GM12878 (cell line): ENCODE data around the gene ADAM10.

Experiments used
- CHD4 ChIP-seq: fragments of 200-600 bp; sonication (generic); IDR thresholded peaks from 2 replicates; pipeline ENCODE4 v1.6.1; 2016; ENCODE audit warnings: mild to moderate bottlenecking
- CREM ChIP-seq: IDR thresholded peaks from 2 replicates; pipeline ENCODE4 v1.6.1; 2014; ENCODE audit warnings: antibody characterized with exemption, low read depth
- MXI1 ChIP-seq: fragments of 150-350 bp; IDR thresholded peaks from 2 replicates; pipeline ENCODE4 v1.6.1; 2011; ENCODE audit warnings: low read depth, mild to moderate bottlenecking, inconsistent platforms, low read length, improper control_type of control experiment
- NFIC ChIP-seq: IDR thresholded peaks from 2 replicates; pipeline ENCODE4 v1.6.1; 2012; ENCODE audit warnings: low read depth, mild to moderate bottlenecking, inconsistent platforms, low read length, moderate library complexity
- NFYB ChIP-seq: IDR thresholded peaks from 2 replicates; pipeline ENCODE4 v1.6.1; 2011; ENCODE audit warnings: low read depth, mild to moderate bottlenecking, low read length, improper control_type of control experiment, moderate library complexity; ENCODE audit not compliant: insufficient read depth
- TARDBP ChIP-seq: IDR thresholded peaks from 2 replicates; pipeline ENCODE4 v1.6.1; 2016; ENCODE audit warnings: borderline replicate concordance
- YY1 ChIP-seq: IDR thresholded peaks from 2 replicates; pipeline ENCODE4 v1.6.1; 2011; ENCODE audit warnings: low read depth, mild to moderate bottlenecking, low read length
- TF ChIP-seq, protein P1 (sequence below), 3 experiments: IDR thresholded peaks in 2 of 3; conservative IDR thresholded peaks in 1 of 3; 2 replicates each; pipeline ENCODE4 v1.5.1; 2011; ENCODE audit warnings: low read depth in 3 of 3, low read length in 3 of 3, mild to moderate bottlenecking in 3 of 3, control low read depth in 2 of 3, moderate library complexity in 2 of 3, inconsistent platforms in 1 of 3, mixed read lengths in 1 of 3; ENCODE audit not compliant: control insufficient read depth in 2 of 3, insufficient read depth in 1 of 3; ENCODE audit errors: extremely low read depth in 1 of 3

DNA sequence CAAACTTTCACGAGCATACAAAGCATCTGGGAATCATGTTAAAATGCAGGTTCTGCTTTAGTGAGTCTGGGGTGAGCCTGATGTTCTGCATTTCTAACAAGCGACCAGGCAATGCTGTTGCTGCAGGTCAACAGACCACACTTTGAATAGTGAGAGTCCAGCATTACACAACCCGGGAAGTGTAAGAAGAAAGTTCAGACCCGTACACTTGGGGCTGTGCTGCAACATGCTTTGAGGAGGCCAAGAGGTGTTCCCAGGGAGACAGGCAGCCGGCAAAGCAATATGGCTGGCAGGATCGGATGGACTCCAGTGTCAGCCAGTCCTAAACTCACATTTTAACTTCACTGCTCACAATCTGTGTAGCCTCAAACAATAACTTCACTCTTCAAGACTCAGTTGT, 183.5 kb downstream of the ADAM10 start:
- no peak for TF ChIP-seq CHD4
- TF ChIP-seq, protein P1, sequence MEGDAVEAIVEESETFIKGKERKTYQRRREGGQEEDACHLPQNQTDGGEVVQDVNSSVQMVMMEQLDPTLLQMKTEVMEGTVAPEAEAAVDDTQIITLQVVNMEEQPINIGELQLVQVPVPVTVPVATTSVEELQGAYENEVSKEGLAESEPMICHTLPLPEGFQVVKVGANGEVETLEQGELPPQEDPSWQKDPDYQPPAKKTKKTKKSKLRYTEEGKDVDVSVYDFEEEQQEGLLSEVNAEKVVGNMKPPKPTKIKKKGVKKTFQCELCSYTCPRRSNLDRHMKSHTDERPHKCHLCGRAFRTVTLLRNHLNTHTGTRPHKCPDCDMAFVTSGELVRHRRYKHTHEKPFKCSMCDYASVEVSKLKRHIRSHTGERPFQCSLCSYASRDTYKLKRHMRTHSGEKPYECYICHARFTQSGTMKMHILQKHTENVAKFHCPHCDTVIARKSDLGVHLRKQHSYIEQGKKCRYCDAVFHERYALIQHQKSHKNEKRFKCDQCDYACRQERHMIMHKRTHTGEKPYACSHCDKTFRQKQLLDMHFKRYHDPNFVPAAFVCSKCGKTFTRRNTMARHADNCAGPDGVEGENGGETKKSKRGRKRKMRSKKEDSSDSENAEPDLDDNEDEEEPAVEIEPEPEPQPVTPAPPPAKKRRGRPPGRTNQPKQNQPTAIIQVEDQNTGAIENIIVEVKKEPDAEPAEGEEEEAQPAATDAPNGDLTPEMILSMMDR (IDR thresholded peaks at IDR 0.05 in 2 of 3, conservative IDR thresholded peaks at IDR 0.05 in 1 of 3; ENCODE audit: control insufficient read depth in 2 of 3, extremely low read depth in 1 of 3, insufficient read depth in 1 of 3, low read depth in 3 of 3, low read length in 3 of 3) = no peak
- no peak for TF ChIP-seq YY1
- no peak for TF ChIP-seq MXI1
- no peak for TF ChIP-seq NFIC
- TF ChIP-seq NFYB = no peak
- no peak for TF ChIP-seq TARDBP
- TF ChIP-seq CREM = no peak
